ENCODE data around the gene TIMM17B.
"Not testable (repeated sequence)": the region's sequence is repeated elsewhere in the genome, so short reads cannot be mapped to it uniquely, and the experiment has no call there.

The TIMM17B gene

DNA sequence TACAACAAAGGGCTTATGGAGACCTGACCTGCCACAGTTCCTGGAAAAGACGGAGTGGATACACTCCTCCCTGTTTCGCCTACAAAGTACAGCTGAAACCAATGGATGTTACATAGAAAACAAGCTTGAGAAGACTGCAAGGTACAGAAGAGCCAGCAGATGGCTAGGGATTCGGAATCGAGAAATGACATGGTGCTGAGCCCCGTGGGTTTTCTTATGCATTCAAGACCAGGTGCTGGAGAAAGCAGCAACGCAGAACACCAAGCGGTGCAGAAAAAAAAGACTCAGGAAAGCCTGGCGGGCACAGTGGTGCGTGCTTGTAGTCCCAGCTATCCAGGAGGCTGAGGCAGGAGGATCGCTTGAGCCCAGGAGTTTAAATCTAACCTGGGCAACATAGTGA is 13.8 kb downstream of the TIMM17B start:
- Histone ChIP-seq H3K27ac (ENCODE audit: insufficient read depth, low read length, poor library complexity, severe bottlenecking) (no peak overlapping the region), H3K36me3 (ENCODE audit: control insufficient read depth, insufficient read depth, low read length) (no peaks in the 10 kb centered on the region), H3K4me1 (ENCODE audit: control insufficient read depth, insufficient read depth, low read length, poor library complexity, severe bottlenecking) (no peaks in the 10 kb centered on the region), H3K9me3 (ENCODE audit: control insufficient read depth, low read length) (no peaks in the 10 kb centered on the region), H3K4me3 (ENCODE audit: insufficient read depth, low read depth, low read length, poor library complexity, severe bottlenecking) (no peak overlapping the region), H3K27me3 (replicated peaks; ENCODE audit: control insufficient read depth, insufficient read depth, low read length, poor library complexity, severe bottlenecking) (no peaks in the 10 kb centered on the region)
- no peak for DNase-seq

DNA sequence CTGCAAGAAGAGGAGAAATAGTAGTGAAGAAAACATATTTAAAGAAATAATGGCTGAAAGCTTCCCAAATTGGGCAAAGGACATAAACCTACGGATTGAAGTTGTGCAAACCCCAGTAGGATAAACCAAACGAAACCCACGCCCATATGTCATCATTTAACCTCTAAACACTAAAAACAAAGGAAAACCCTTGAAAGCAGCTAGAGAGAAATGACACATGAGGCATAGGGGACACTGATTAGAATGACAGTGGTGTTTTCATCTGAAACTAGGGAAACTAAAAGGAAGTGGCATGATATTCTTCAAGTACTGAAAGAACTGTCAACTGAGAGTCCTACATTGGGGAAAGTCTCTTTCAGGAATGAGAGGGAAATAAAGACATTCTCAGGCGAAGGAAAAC is 20.6 kb downstream of the TIMM17B start:
- not testable (repeated sequence) for H3K4me3 ChIP-seq (ENCODE audit: insufficient read depth, low read depth, low read length, poor library complexity, severe bottlenecking); DNase-seq; H3K4me1 ChIP-seq (ENCODE audit: control insufficient read depth, insufficient read depth, low read length, poor library complexity, severe bottlenecking); H3K36me3 ChIP-seq (ENCODE audit: control insufficient read depth, insufficient read depth, low read length); H3K27me3 ChIP-seq (replicated peaks; ENCODE audit: control insufficient read depth, insufficient read depth, low read length, poor library complexity, severe bottlenecking); H3K9me3 ChIP-seq (ENCODE audit: control insufficient read depth, low read length); H3K27ac ChIP-seq (ENCODE audit: insufficient read depth, low read length, poor library complexity, severe bottlenecking)

DNA sequence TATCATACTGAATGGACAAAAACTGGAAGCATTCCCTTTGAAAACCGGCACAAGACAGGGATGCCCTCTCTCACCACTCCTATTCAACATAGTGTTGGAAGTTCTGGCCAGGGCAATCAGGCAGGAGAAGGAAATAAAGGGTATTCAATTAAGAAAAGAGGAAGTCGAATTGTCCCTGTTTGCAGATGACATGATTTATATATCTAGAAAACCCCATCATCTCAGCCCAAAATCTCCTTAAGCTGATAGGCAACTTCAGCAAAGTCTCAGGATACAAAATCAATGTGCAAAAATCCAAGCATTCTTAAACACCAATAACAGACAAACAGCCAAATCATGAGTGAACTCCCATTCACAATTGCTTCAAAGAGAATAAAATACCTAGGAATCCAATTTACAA is 25.6 kb downstream of the TIMM17B start:
- H3K27me3 ChIP-seq (replicated peaks; ENCODE audit: control insufficient read depth, insufficient read depth, low read length, poor library complexity, severe bottlenecking); H3K4me3 ChIP-seq (ENCODE audit: insufficient read depth, low read depth, low read length, poor library complexity, severe bottlenecking); H3K4me1 ChIP-seq (ENCODE audit: control insufficient read depth, insufficient read depth, low read length, poor library complexity, severe bottlenecking); DNase-seq; H3K36me3 ChIP-seq (ENCODE audit: control insufficient read depth, insufficient read depth, low read length); H3K27ac ChIP-seq (ENCODE audit: insufficient read depth, low read length, poor library complexity, severe bottlenecking); H3K9me3 ChIP-seq (ENCODE audit: control insufficient read depth, low read length): not testable (repeated sequence)

DNA sequence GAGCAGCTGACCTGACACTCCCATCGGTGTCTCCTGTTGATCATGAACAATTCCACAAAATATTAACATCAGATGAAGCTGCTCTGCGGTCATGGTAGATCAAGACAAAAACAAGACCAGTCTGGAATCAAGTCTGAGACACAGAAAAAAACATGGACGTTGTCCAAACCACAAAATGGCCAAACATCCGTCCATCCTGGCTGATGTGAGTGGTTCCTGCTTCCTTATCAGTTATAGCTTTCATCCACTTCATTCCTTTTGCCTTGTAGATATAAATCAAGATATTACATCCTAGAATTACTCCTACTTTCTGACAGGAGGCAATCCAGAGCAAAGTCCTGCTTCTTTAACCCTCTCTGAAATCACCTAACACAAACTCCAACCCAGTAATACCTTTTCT is 33.4 kb downstream of the TIMM17B start:
- no peak for DNase-seq
- H3K9me3 ChIP-seq (ENCODE audit: control insufficient read depth, low read length): no peaks in the 10 kb centered on the region
- H3K27me3 ChIP-seq (replicated peaks; ENCODE audit: control insufficient read depth, insufficient read depth, low read length, poor library complexity, severe bottlenecking): no peaks in the 10 kb centered on the region
- no peaks in the 10 kb centered on the region for H3K4me1 ChIP-seq (ENCODE audit: control insufficient read depth, insufficient read depth, low read length, poor library complexity, severe bottlenecking)
- H3K4me3 ChIP-seq (ENCODE audit: insufficient read depth, low read depth, low read length, poor library complexity, severe bottlenecking): no peak overlapping the region
- H3K27ac ChIP-seq (ENCODE audit: insufficient read depth, low read length, poor library complexity, severe bottlenecking): no peak overlapping the region
- H3K36me3 ChIP-seq (ENCODE audit: control insufficient read depth, insufficient read depth, low read length): no peaks in the 10 kb centered on the region

DNA sequence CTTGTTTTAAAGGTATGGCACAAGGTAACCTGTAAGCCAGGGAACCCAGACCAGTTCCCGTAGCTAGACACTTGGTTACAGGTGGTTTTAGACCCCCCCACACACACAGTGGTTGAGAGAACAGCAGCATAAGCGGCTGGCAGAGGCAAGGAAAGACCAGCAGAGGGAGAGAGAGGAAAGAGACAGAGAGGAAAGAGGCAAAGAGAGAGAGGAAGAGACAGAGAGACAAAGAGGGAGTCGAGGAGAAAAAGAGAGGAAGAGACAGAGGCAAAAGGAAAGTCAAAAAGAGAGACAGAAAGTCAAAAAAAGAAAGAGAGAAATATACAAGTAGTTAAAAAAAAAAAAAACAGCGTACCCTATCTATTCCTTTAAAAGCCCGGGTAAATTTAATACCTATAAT is 42.7 kb downstream of the TIMM17B start:
- H3K27ac ChIP-seq (ENCODE audit: insufficient read depth, low read length, poor library complexity, severe bottlenecking): no peak overlapping the region
- no peak for DNase-seq

DNA sequence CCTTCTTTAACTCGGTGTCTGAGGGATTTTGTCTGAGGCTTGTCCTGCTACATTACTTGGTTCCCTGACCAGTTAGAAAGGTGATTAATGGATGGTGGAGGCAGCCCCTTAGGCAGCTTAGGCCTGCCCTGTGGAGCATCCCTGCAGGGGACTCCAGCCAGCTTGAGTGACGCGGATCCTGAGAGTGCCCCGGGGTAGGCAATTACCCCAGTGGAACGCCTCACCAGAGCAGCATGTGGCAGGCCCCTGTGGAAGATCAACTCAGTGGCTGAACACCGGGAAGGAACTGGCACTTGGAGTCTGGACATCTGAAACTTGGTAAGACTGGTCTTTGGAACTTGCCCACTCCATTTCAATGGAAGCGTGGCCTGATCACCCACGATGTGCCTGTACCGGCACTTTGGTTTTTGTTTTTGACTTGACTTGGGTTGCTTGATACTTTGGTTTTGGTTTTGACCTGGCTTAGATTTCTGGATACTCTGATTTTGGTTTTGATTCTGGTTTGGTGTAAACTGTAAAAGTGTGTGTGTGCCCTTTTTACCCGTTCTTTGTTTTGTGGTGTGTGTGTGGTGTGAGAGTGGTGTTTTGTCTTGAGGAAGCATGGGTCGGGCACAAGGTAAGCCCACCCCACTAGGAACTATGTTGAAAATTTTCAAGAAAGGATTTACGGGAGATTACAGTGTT is 43.3 kb downstream of the TIMM17B start:
- not testable (repeated sequence) for H3K4me3 ChIP-seq (ENCODE audit: insufficient read depth, low read depth, low read length, poor library complexity, severe bottlenecking); H3K9me3 ChIP-seq (ENCODE audit: control insufficient read depth, low read length); H3K27ac ChIP-seq (ENCODE audit: insufficient read depth, low read length, poor library complexity, severe bottlenecking); H3K36me3 ChIP-seq (ENCODE audit: control insufficient read depth, insufficient read depth, low read length); DNase-seq; H3K4me1 ChIP-seq (ENCODE audit: control insufficient read depth, insufficient read depth, low read length, poor library complexity, severe bottlenecking); H3K27me3 ChIP-seq (replicated peaks; ENCODE audit: control insufficient read depth, insufficient read depth, low read length, poor library complexity, severe bottlenecking)

More for the DNA sequence above, 42.7 kb downstream of the TIMM17B start:
- no peak overlapping the region for H3K4me3 ChIP-seq (ENCODE audit: insufficient read depth, low read depth, low read length, poor library complexity, severe bottlenecking)
- no peaks in the 10 kb centered on the region for H3K36me3 ChIP-seq (ENCODE audit: control insufficient read depth, insufficient read depth, low read length)
- no peaks in the 10 kb centered on the region for H3K9me3 ChIP-seq (ENCODE audit: control insufficient read depth, low read length)
- no peaks in the 10 kb centered on the region for H3K27me3 ChIP-seq (replicated peaks; ENCODE audit: control insufficient read depth, insufficient read depth, low read length, poor library complexity, severe bottlenecking)
- H3K4me1 ChIP-seq (ENCODE audit: control insufficient read depth, insufficient read depth, low read length, poor library complexity, severe bottlenecking): no peaks in the 10 kb centered on the region

DNA sequence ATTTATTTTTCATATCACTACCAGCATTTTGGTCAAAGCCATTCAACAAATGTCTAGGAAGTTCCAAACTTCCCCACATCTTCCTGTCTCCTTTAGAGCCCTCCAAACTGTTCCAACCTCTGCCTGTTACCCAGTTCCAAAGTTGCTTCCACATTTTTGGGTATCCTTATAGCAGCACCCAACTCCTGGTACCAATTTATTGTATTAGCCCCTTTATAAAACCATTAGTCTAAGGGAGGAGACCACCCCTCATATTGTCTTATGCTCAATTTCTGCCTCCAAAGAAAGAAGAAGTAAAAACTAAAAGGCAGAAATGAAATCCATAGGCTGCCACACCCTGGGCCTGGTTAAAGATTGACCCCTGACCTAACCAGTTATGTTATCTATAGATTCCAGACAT is 44.1 kb downstream of the TIMM17B start:
- H3K4me3 ChIP-seq (ENCODE audit: insufficient read depth, low read depth, low read length, poor library complexity, severe bottlenecking); H3K9me3 ChIP-seq (ENCODE audit: control insufficient read depth, low read length); DNase-seq; H3K36me3 ChIP-seq (ENCODE audit: control insufficient read depth, insufficient read depth, low read length); H3K4me1 ChIP-seq (ENCODE audit: control insufficient read depth, insufficient read depth, low read length, poor library complexity, severe bottlenecking); H3K27ac ChIP-seq (ENCODE audit: insufficient read depth, low read length, poor library complexity, severe bottlenecking); H3K27me3 ChIP-seq (replicated peaks; ENCODE audit: control insufficient read depth, insufficient read depth, low read length, poor library complexity, severe bottlenecking): not testable (repeated sequence)

DNA sequence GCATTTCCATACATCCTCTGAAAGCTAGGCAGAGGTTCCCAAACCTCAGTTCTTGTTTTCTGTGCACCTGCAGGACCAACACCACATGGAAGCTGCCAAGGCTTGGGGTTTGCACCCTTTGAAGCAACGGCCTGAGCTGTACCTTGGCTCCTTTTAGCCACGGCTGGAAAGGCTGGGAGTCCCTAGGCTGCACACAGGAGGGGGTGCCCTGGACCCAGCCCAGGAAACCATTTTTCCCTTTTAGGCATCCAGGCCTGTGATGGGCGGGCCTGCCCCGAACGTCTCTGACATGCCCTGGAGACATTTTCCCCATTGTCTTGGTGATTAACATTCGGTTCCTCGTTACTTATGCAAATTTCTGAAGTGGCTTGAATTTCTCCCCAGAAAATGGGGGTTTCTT is 44.7 kb downstream of the TIMM17B start:
- Histone ChIP-seq H3K4me3 (ENCODE audit: insufficient read depth, low read depth, low read length, poor library complexity, severe bottlenecking) (no peak overlapping the region), H3K36me3 (ENCODE audit: control insufficient read depth, insufficient read depth, low read length) (no peaks in the 10 kb centered on the region), H3K9me3 (ENCODE audit: control insufficient read depth, low read length) (no peaks in the 10 kb centered on the region), H3K27me3 (replicated peaks; ENCODE audit: control insufficient read depth, insufficient read depth, low read length, poor library complexity, severe bottlenecking) (no peaks in the 10 kb centered on the region), H3K27ac (ENCODE audit: insufficient read depth, low read length, poor library complexity, severe bottlenecking) (no peak overlapping the region), H3K4me1 (ENCODE audit: control insufficient read depth, insufficient read depth, low read length, poor library complexity, severe bottlenecking) (peaks cover 5% of the 10 kb centered on the region)
- DNase-seq: no peak

DNA sequence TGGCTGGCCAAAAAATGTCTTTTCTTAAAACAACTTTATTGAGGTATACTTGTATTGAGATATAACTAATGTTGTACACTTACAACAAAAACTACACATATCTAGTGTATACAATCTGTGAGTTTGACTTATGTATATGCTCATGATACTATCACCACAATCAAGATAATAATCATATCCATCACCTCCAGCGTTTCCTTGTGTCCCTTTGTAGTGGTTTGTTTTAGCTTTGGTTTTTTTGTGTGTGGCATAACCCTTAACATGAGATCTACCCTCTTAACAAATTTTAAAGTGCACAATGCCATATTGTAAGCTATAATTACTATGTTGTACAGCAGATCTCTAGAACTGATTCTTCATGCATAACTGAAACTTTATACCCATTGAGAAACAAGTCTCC is 48.7 kb downstream of the TIMM17B start:
- no peaks in the 10 kb centered on the region for H3K9me3 ChIP-seq (ENCODE audit: control insufficient read depth, low read length)
- peaks cover 5% of the 10 kb centered on the region for H3K4me1 ChIP-seq (ENCODE audit: control insufficient read depth, insufficient read depth, low read length, poor library complexity, severe bottlenecking)
- H3K27me3 ChIP-seq (replicated peaks; ENCODE audit: control insufficient read depth, insufficient read depth, low read length, poor library complexity, severe bottlenecking): no peaks in the 10 kb centered on the region
- DNase-seq: no peak
- no peak overlapping the region for H3K4me3 ChIP-seq (ENCODE audit: insufficient read depth, low read depth, low read length, poor library complexity, severe bottlenecking)
- no peaks in the 10 kb centered on the region for H3K36me3 ChIP-seq (ENCODE audit: control insufficient read depth, insufficient read depth, low read length)
- H3K27ac ChIP-seq (ENCODE audit: insufficient read depth, low read length, poor library complexity, severe bottlenecking): no peak overlapping the region
